GM23248 (cell line): Measurements from ENCODE around the gene DYRK1A. TPM values are rescaled to one million over a fixed set of nuclear protein-coding genes. Genes with fewer than 3 reads are reported as not detected.

Source experiments
- DNase-seq: peaks from one replicate; pipeline ENCODE4 v3.0.0-alpha.2; 2015
- H2AFZ ChIP-seq: fragments of 200-600 bp; sonication (generic); 2 replicates; pipeline ENCODE4 v1.6.1; 2016; ENCODE audit warnings: antibody characterized with exemption
- H3F3A ChIP-seq: fragments of 200-600 bp; sonication (generic); 2 replicates; pipeline ENCODE4 v1.6.1; 2016; ENCODE audit warnings: mild to moderate bottlenecking, antibody characterized with exemption, mixed run types; ENCODE audit not compliant: insufficient read depth
- H3K27ac ChIP-seq: fragments of 200-600 bp; sonication (generic); 2 replicates; pipeline ENCODE4 v1.5.1; 2016; ENCODE audit warnings: mild to moderate bottlenecking
- H3K27me3 ChIP-seq: fragments of 200-600 bp; sonication (generic); replicated peaks from 2 replicates; pipeline ENCODE4 v1.6.1; 2016; ENCODE audit warnings: mild to moderate bottlenecking; ENCODE audit not compliant: insufficient read depth
- H3K36me3 ChIP-seq: fragments of 200-600 bp; sonication (generic); 2 replicates; pipeline ENCODE4 v1.6.1; 2016; ENCODE audit warnings: low read depth, mild to moderate bottlenecking
- H3K4me1 ChIP-seq: fragments of 200-600 bp; sonication (generic); 2 replicates; pipeline ENCODE4 v1.6.1; 2016; ENCODE audit warnings: mild to moderate bottlenecking; ENCODE audit not compliant: insufficient read depth
- H3K4me2 ChIP-seq: fragments of 200-600 bp; sonication (generic); one replicate; pipeline ENCODE4 v1.6.1; 2016; ENCODE audit warnings: mild to moderate bottlenecking; ENCODE audit not compliant: unreplicated experiment
- H3K4me3 ChIP-seq: fragments of 200-600 bp; sonication (generic); 2 replicates; pipeline ENCODE4 v1.5.1; 2016; ENCODE audit warnings: mild to moderate bottlenecking
- H3K79me2 ChIP-seq: fragments of 200-600 bp; sonication (generic); 2 replicates; pipeline ENCODE4 v1.6.1; 2016; ENCODE audit warnings: mild to moderate bottlenecking; ENCODE audit not compliant: insufficient read depth
- H3K9ac ChIP-seq: fragments of 200-600 bp; sonication (generic); 2 replicates; pipeline ENCODE4 v1.6.1; 2016; ENCODE audit warnings: mild to moderate bottlenecking
- H3K9me2 ChIP-seq: fragments of 200-600 bp; sonication (generic); 2 replicates; pipeline ENCODE4 v1.6.1; 2016; ENCODE audit warnings: mixed run types, mild to moderate bottlenecking, moderate library complexity; ENCODE audit not compliant: insufficient read depth
- H3K9me3 ChIP-seq: fragments of 200-600 bp; sonication (generic); one replicate; pipeline ENCODE4 v1.6.1; 2017; ENCODE audit warnings: low read depth
- H4K20me1 ChIP-seq: fragments of 200-600 bp; sonication (generic); 2 replicates; pipeline ENCODE4 v1.6.0; 2016; ENCODE audit not compliant: insufficient read depth
- EZH2 ChIP-seq: fragments of 200-600 bp; sonication (generic); IDR thresholded peaks from 2 replicates; pipeline ENCODE4 v1.6.1; 2018; ENCODE audit warnings: antibody characterized with exemption, mild to moderate bottlenecking; ENCODE audit not compliant: insufficient read depth, poor library complexity, severe bottlenecking
- EZH2phosphoT487 ChIP-seq: fragments of 200-600 bp; sonication (generic); IDR thresholded peaks from 2 replicates; pipeline ENCODE4 v1.6.1; 2018; ENCODE audit warnings: antibody characterized with exemption, moderate library complexity, mild to moderate bottlenecking, low read depth; ENCODE audit not compliant: insufficient read depth
- WGBS, 2 experiments: methylation state at CpG; one replicate each; pipeline ENCODE4 v1.1.6; 2015 to 2017; ENCODE audit warnings: low lambda C conversion rate in 2 of 2, low coverage in 1 of 2; ENCODE audit errors: missing lambda C conversion rate in 2 of 2; 5-methylcytosine and 5-hydroxymethylcytosine counted together
- in situ Hi-C: fragments of 300-500 bp; cut with MboI; formaldehyde crosslinking; loops from 2 replicates; pipeline ENCODE4 v1.15.0; 2020
- polyA plus RNA-seq: library from polyadenylated mRNA; unstranded; fragments of >200 nt; fragmentation: Nextera tagmentation; extraction: Ambion mirVana; gene quantifications from 2 replicates; pipeline ENCODE4 v1.2.1, GENCODE V29; 2016
- total RNA-seq: library from RNA; depleted of rRNA; stranded (reverse); fragments of >200 nt; shearing (Covaris generic); gene quantifications from 2 replicates; pipeline ENCODE4 v1.2.3, GENCODE V29; 2014

The DYRK1A gene
- total and polyA plus RNA-seq, 2 experiments from 2014 or later, result 2.5 to 41.3 TPM

- H3K36me3 ChIP-seq, result no peaks in the 10 kb centered on the region
- no peaks in the 10 kb centered on the region; the same call in 1 of the 2 replicates for H3K27me3 ChIP-seq
- TF ChIP-seq EZH2phosphoT487 (no peak), EZH2 (no peak)
- no peaks in the 10 kb centered on the region for H3K79me2 ChIP-seq
- no peak overlapping the region for H3K4me3 ChIP-seq
- no peaks in the 10 kb centered on the region for H3K4me1 ChIP-seq
- no peaks in the 10 kb centered on the region for H3K9me2 ChIP-seq
- H3K9ac ChIP-seq, result no peak overlapping the region
- H3K27ac ChIP-seq, result no peak overlapping the region
- H3K4me2 ChIP-seq, result no peak overlapping the region
- H3K9me3 ChIP-seq, result no peaks in the 10 kb centered on the region
- 78 to 84% methylated on average over 15 of the region's 15 CpGs for WGBS, 2 experiments
- DNase-seq, result no peak
- no peak overlapping the region for H2AFZ ChIP-seq
- H3F3A ChIP-seq, result no peaks in the 10 kb centered on the region
- in situ Hi-C loops, result no loop called here
- H4K20me1 ChIP-seq, result no peaks in the 10 kb centered on the region
Observed at GRCh38 chr21:37554661-37555379, 188.2 kb downstream of the DYRK1A start.

GRCh38 chr21:37555672-37556261 lies 189.2 kb downstream of the DYRK1A start:
- no peak overlapping the region for H3K4me2 ChIP-seq
- no peak overlapping the region for H3K9ac ChIP-seq
- H3K36me3 ChIP-seq, result no peaks in the 10 kb centered on the region
- H3K27ac ChIP-seq, result no peak overlapping the region
- H3F3A ChIP-seq, result no peaks in the 10 kb centered on the region
- 73 to 80% methylated on average over 15 of the region's 15 CpGs for WGBS, 2 experiments
- no peaks in the 10 kb centered on the region; the same call in 1 of the 2 replicates for H3K27me3 ChIP-seq
- in situ Hi-C loops, result no loop called here
- TF ChIP-seq EZH2phosphoT487, result no peak
- no peak for TF ChIP-seq EZH2
- no peak overlapping the region for H3K4me3 ChIP-seq
- H4K20me1 ChIP-seq, result no peaks in the 10 kb centered on the region
- H2AFZ ChIP-seq, result no peak overlapping the region
- no peaks in the 10 kb centered on the region for H3K4me1 ChIP-seq
- DNase-seq, result no peak
- no peaks in the 10 kb centered on the region for H3K9me2 ChIP-seq
- no peaks in the 10 kb centered on the region for H3K9me3 ChIP-seq
- H3K79me2 ChIP-seq, result no peaks in the 10 kb centered on the region

- in situ Hi-C loops, result no loop called here
- no peaks in the 10 kb centered on the region for H4K20me1 ChIP-seq
- no peak overlapping the region for H3K9ac ChIP-seq
- no peaks in the 10 kb centered on the region for H3F3A ChIP-seq
- H2AFZ ChIP-seq, result no peak overlapping the region
- no peak for DNase-seq
- H3K27ac ChIP-seq, result no peak overlapping the region
- TF ChIP-seq EZH2phosphoT487 (no peak), EZH2 (no peak)
- no peaks in the 10 kb centered on the region; the same call in 1 of the 2 replicates for H3K27me3 ChIP-seq
- 57 to 72% methylated on average over 8 of the region's 8 CpGs for WGBS, 2 experiments
- H3K4me2 ChIP-seq, result no peak overlapping the region
- no peaks in the 10 kb centered on the region for H3K79me2 ChIP-seq
- no peaks in the 10 kb centered on the region for H3K9me2 ChIP-seq
- no peaks in the 10 kb centered on the region for H3K4me1 ChIP-seq
- H3K9me3 ChIP-seq, result no peaks in the 10 kb centered on the region
- no peak overlapping the region for H3K4me3 ChIP-seq
- H3K36me3 ChIP-seq, result no peaks in the 10 kb centered on the region
Observed at GRCh38 chr21:37557261-37557950, 190.8 kb downstream of the DYRK1A start.

- no peak overlapping the region for H3K27ac ChIP-seq
- no peaks in the 10 kb centered on the region for H3K4me1 ChIP-seq
- H3K9me3 ChIP-seq, result no peaks in the 10 kb centered on the region
- no peaks in the 10 kb centered on the region for H3K9me2 ChIP-seq
- H3K9ac ChIP-seq, result no peak overlapping the region
- H2AFZ ChIP-seq, result no peak overlapping the region
- 77 to 85% methylated on average over 8 of the region's 8 CpGs for WGBS, 2 experiments
- no peaks in the 10 kb centered on the region for H3K36me3 ChIP-seq
- H4K20me1 ChIP-seq, result no peaks in the 10 kb centered on the region
- no peaks in the 10 kb centered on the region for H3K79me2 ChIP-seq
- no peaks in the 10 kb centered on the region; the same call in 1 of the 2 replicates for H3K27me3 ChIP-seq
- H3K4me3 ChIP-seq, result no peak overlapping the region
- in situ Hi-C loops, result no loop called here
- no peaks in the 10 kb centered on the region for H3F3A ChIP-seq
- TF ChIP-seq EZH2 (no peak), EZH2phosphoT487 (no peak)
- no peak overlapping the region for H3K4me2 ChIP-seq
- DNase-seq, result no peak
Observed at GRCh38 chr21:37558676-37559211, 192.2 kb downstream of the DYRK1A start.
